Dermis microvascular lymphatic vessel endothelial cell (primary cell): Measurements from ENCODE around the gene IQCE. TPM values are rescaled to one million over a fixed set of nuclear protein-coding genes. Genes with fewer than 3 reads are reported as not detected.

Experiments used
- DNase-seq, 2 donors: peaks; one replicate each; pipeline versions ENCODE4 v3.0.0 to v3.0.0-alpha.2; 2010; ENCODE audit warnings: low read depth in 2 of 2
- total RNA-seq: library from RNA; depleted of rRNA; stranded (reverse); fragments of >200 nt; gene quantifications from 2 replicates; pipeline ENCODE4 v1.2.1, GENCODE V29; 2014

IQCE gene
- total RNA-seq, 1 donor from 2014 or later = 5.9 TPM

- no peak for DNase-seq
Measured at GRCh38 chr7:2613931-2614600, 55.3 kb downstream of the IQCE start.

GRCh38 chr7:2614631-2615330 lies 56.0 kb downstream of the IQCE start:
- no peak for DNase-seq

GRCh38 chr7:2616387-2617324 lies 57.9 kb downstream of the IQCE start:
- DNase-seq = no peak

- no peak for DNase-seq
Measured at GRCh38 chr7:2617325-2617905, 58.6 kb downstream of the IQCE start.

- no peak for DNase-seq
Measured at GRCh38 chr7:2619116-2619515, 60.3 kb downstream of the IQCE start.

GRCh38 chr7:2621061-2621828 lies 62.5 kb downstream of the IQCE start:
- peak in 1 of 2 donors; percentile 57 for DNase-seq

GRCh38 chr7:2621948-2622640 lies 63.3 kb downstream of the IQCE start:
- peak in 1 of 2 donors; percentile 33 for DNase-seq

GRCh38 chr7:2622869-2623697 lies 64.3 kb downstream of the IQCE start:
- DNase-seq = no peak

- no peak for DNase-seq
Measured at GRCh38 chr7:2623698-2624014, 64.9 kb downstream of the IQCE start.

GRCh38 chr7:2624293-2624886 lies 65.6 kb downstream of the IQCE start:
- DNase-seq = no peak

GRCh38 chr7:2626498-2627117 lies 67.8 kb downstream of the IQCE start:
- peak in 1 of 2 donors; percentile 86 for DNase-seq

GRCh38 chr7:2627258-2628129 lies 68.7 kb downstream of the IQCE start:
- DNase-seq = no peak

GRCh38 chr7:2628130-2628482 lies 69.3 kb downstream of the IQCE start:
- DNase-seq = no peak

- DNase-seq = no peak
Measured at GRCh38 chr7:2628891-2629290, 70.1 kb downstream of the IQCE start.

- DNase-seq = peak in 1 of 2 donors; percentile 40
Measured at GRCh38 chr7:2629746-2630681, 71.2 kb downstream of the IQCE start.

- DNase-seq = no peak
Measured at GRCh38 chr7:2631946-2632732, 73.4 kb downstream of the IQCE start, which contains the start of gene TTYH3. TSS of gene TTYH3 (plus strand) at chr7:2631986. CDS start at chr7:2632156, 170 bp downstream.
